ES-I3 (cell line): ENCODE measurements around the gene TLR1.

ENCODE experiments used
- H3K36me3 ChIP-seq: 2 replicates; pipeline ENCODE4 v1.6.1; 2013; ENCODE audit warnings: mild to moderate bottlenecking, low read length, control low read depth, moderate library complexity; ENCODE audit not compliant: insufficient read depth
- H3K4me1 ChIP-seq: 2 replicates; pipeline ENCODE4 v1.6.1; 2013; ENCODE audit warnings: mild to moderate bottlenecking, control low read depth, low read length; ENCODE audit not compliant: insufficient read depth
- H3K9ac ChIP-seq: 2 replicates; pipeline ENCODE4 v1.6.1; 2013; ENCODE audit warnings: low read depth, mild to moderate bottlenecking, low read length, moderate library complexity
- H3K9me3 ChIP-seq: 2 replicates; pipeline ENCODE4 v1.6.1; 2013; ENCODE audit warnings: mild to moderate bottlenecking, low read length, moderate library complexity; ENCODE audit not compliant: control insufficient read depth, insufficient read depth

Gene TLR1

GRCh38 chr4:38751341-38752010 lies 53.1 kb downstream of the TLR1 start:
- no peak overlapping the region for H3K9ac ChIP-seq
- H3K9me3 ChIP-seq: no peaks in the 10 kb centered on the region; the same call in 1 of the 2 replicates
- H3K4me1 ChIP-seq: peaks cover 9% of the 10 kb centered on the region
- H3K36me3 ChIP-seq: no peaks in the 10 kb centered on the region

GRCh38 chr4:38749336-38749735 lies 55.3 kb downstream of the TLR1 start:
- Histone ChIP-seq H3K9ac (no peak overlapping the region), H3K9me3 (no peaks in the 10 kb centered on the region; the same call in 1 of the 2 replicates), H3K4me1 (peaks cover 9% of the 10 kb centered on the region), H3K36me3 (no peaks in the 10 kb centered on the region)

DNA sequence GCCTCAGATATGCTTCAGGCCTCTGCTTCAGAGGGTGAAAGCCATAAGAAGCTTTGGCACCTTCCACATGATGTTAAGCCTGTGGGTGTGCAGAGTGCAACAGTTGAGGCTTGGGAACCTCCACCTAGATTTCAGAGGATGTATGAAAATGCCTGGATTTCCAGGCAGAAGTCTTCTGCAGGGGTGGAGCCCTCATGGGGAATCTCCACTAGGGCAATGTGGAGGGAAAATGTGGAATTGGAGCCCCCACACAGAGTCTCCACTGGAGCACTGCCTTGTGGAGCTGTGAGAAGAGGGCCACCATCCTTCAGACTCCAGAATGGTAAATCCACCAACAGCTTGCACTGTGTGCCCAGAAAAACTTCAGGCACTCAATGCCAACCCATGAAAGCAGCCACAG lies 57.0 kb downstream of the TLR1 start:
- H3K9ac ChIP-seq: no peak overlapping the region
- H3K36me3 ChIP-seq: no peaks in the 10 kb centered on the region
- H3K4me1 ChIP-seq: peaks cover 9% of the 10 kb centered on the region
- no peaks in the 10 kb centered on the region; the same call in 1 of the 2 replicates for H3K9me3 ChIP-seq
